Measurements from ENCODE around the gene CASZ1.

CASZ1 gene

GRCh38 chr1:10673109-10673711 is 123.2 kb downstream of the CASZ1 start:
- Histone ChIP-seq H3K27ac (no peak overlapping the region), H3K4me1 (ENCODE audit: low read depth, poor library complexity, severe bottlenecking) (no peaks in the 10 kb centered on the region), H3K36me3 (ENCODE audit: insufficient read depth) (no peaks in the 10 kb centered on the region), H3K27me3 (ENCODE audit: insufficient read depth, low read depth) (peaks cover 97% of the 10 kb centered on the region), H4K20me1 (ENCODE audit: insufficient read depth) (no peaks in the 10 kb centered on the region), H3K4me2 (no peak overlapping the region), H3K79me2 (ENCODE audit: insufficient read depth, low read depth) (no peaks in the 10 kb centered on the region), H3K4me3 (IDR thresholded peaks at IDR 0.05; ENCODE audit: insufficient read depth, low read depth, low read length) (no peak overlapping the region), H3K9ac (no peak overlapping the region), H2AFZ (ENCODE audit: low read depth) (no peak overlapping the region)
- no peak for TF ChIP-seq CTCF (conservative IDR thresholded peaks at IDR 0.05; ENCODE audit: low read depth, low read length)

GRCh38 chr1:10672343-10673050 is 123.9 kb downstream of the CASZ1 start:
- H3K27me3 ChIP-seq (ENCODE audit: insufficient read depth, low read depth): peaks cover 96% of the 10 kb centered on the region
- H3K79me2 ChIP-seq (ENCODE audit: insufficient read depth, low read depth): no peaks in the 10 kb centered on the region
- H4K20me1 ChIP-seq (ENCODE audit: insufficient read depth): no peaks in the 10 kb centered on the region
- no peak overlapping the region for H3K4me3 ChIP-seq (IDR thresholded peaks at IDR 0.05; ENCODE audit: insufficient read depth, low read depth, low read length)
- no peak for TF ChIP-seq CTCF (conservative IDR thresholded peaks at IDR 0.05; ENCODE audit: low read depth, low read length)
- no peak overlapping the region for H3K27ac ChIP-seq
- no peak overlapping the region for H2AFZ ChIP-seq (ENCODE audit: low read depth)
- H3K4me1 ChIP-seq (ENCODE audit: low read depth, poor library complexity, severe bottlenecking): no peaks in the 10 kb centered on the region
- H3K4me2 ChIP-seq: no peak overlapping the region
- no peaks in the 10 kb centered on the region for H3K36me3 ChIP-seq (ENCODE audit: insufficient read depth)
- no peak overlapping the region for H3K9ac ChIP-seq

GRCh38 chr1:10671622-10672342 is 124.7 kb downstream of the CASZ1 start:
- Histone ChIP-seq H3K36me3 (ENCODE audit: insufficient read depth) (no peaks in the 10 kb centered on the region), H3K27ac (no peak overlapping the region), H3K27me3 (ENCODE audit: insufficient read depth, low read depth) (peaks cover 96% of the 10 kb centered on the region), H3K4me2 (no peak overlapping the region), H3K4me3 (IDR thresholded peaks at IDR 0.05; ENCODE audit: insufficient read depth, low read depth, low read length) (no peak overlapping the region), H3K79me2 (ENCODE audit: insufficient read depth, low read depth) (no peaks in the 10 kb centered on the region), H3K4me1 (ENCODE audit: low read depth, poor library complexity, severe bottlenecking) (no peaks in the 10 kb centered on the region), H2AFZ (ENCODE audit: low read depth) (no peak overlapping the region), H4K20me1 (ENCODE audit: insufficient read depth) (no peaks in the 10 kb centered on the region), H3K9ac (no peak overlapping the region)
- no peak for TF ChIP-seq CTCF (conservative IDR thresholded peaks at IDR 0.05; ENCODE audit: low read depth, low read length)

GRCh38 chr1:10671090-10671489 is 125.4 kb downstream of the CASZ1 start:
- TF ChIP-seq CTCF (conservative IDR thresholded peaks at IDR 0.05; ENCODE audit: low read depth, low read length): no peak
- H3K27ac ChIP-seq: no peak overlapping the region
- no peaks in the 10 kb centered on the region for H3K79me2 ChIP-seq (ENCODE audit: insufficient read depth, low read depth)
- H3K27me3 ChIP-seq (ENCODE audit: insufficient read depth, low read depth): peaks cover 96% of the 10 kb centered on the region
- H3K4me2 ChIP-seq: no peak overlapping the region
- H4K20me1 ChIP-seq (ENCODE audit: insufficient read depth): no peaks in the 10 kb centered on the region
- no peak overlapping the region for H3K4me3 ChIP-seq (IDR thresholded peaks at IDR 0.05; ENCODE audit: insufficient read depth, low read depth, low read length)
- no peak overlapping the region for H3K9ac ChIP-seq
- no peak overlapping the region for H2AFZ ChIP-seq (ENCODE audit: low read depth)
- H3K4me1 ChIP-seq (ENCODE audit: low read depth, poor library complexity, severe bottlenecking): no peaks in the 10 kb centered on the region
- H3K36me3 ChIP-seq (ENCODE audit: insufficient read depth): no peaks in the 10 kb centered on the region
